Measurements from ENCODE around the gene SLC6A4.

- TF ChIP-seq CTCF (IDR thresholded peaks at IDR 0.05 in 2 of 3, conservative IDR thresholded peaks at IDR 0.05 in 1 of 3; ENCODE audit: borderline replicate concordance in 1 of 3, insufficient read depth in 1 of 3, low read depth in 2 of 3, low read length in 2 of 3): no peak
- no peak for TF ChIP-seq POLR2A (IDR thresholded peaks at IDR 0.05; ENCODE audit: borderline replicate concordance, extremely low read depth, insufficient read depth, insufficient read length)
- no peak for TF ChIP-seq MAX (IDR thresholded peaks at IDR 0.05)
- no peak for TF ChIP-seq EZH2phosphoT487 (IDR thresholded peaks at IDR 0.05; ENCODE audit: borderline replicate concordance)
- TF ChIP-seq EZH2 (IDR thresholded peaks at IDR 0.05): no peak
- TF ChIP-seq SIN3A (IDR thresholded peaks at IDR 0.05; ENCODE audit: low read depth): no peak
- TF ChIP-seq YY1 (IDR thresholded peaks at IDR 0.05; ENCODE audit: extremely low read depth, insufficient replicate concordance, low read depth, low read length): no peak
- no peak for TF ChIP-seq CEBPB (IDR thresholded peaks at IDR 0.05; ENCODE audit: low read depth)
- TF ChIP-seq RAD21 (IDR thresholded peaks at IDR 0.05; ENCODE audit: low read depth): no peak
- TF ChIP-seq POLR2AphosphoS5 (IDR thresholded peaks at IDR 0.05; ENCODE audit: low read depth, low read length): no peak
- no peak for TF ChIP-seq ZNF274 (IDR thresholded peaks at IDR 0.05; ENCODE audit: low read depth, low read length)
- no peak for TF ChIP-seq EGR1 (IDR thresholded peaks at IDR 0.05; ENCODE audit: low read depth)
Measured at GRCh38 chr17:30275911-30276310, 40.4 kb upstream of the SLC6A4 start.
